G401.6 (cell line): ENCODE measurements around the gene GRID2IP.

ENCODE experiments used
- FAIRE-seq: peaks from 2 replicates; lab custom pipeline; 2012; peaks lifted over from hg19 to GRCh38; lab: Jason Lieb, UNC

GRID2IP gene

DNA sequence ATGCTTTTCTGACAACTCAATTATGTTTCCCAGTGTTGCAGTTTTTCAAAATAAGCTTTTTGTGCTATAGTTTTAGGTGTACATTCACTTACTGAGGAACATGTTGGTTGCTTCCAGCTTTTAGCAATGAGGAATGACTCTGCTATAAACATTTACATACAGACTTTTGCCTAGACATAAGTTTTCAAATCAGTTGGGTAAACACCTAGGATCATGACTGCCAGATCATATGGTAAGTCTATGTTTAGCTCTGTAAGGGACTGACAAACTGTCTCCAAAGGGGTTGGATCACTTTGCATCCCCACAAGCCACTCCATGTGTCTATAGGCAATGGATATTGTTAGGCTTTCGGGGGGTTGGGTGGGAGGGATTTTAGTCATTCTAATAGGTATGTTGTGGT lies 10.8 kb upstream of the GRID2IP start:
- no peak for FAIRE-seq

- FAIRE-seq, result no peak
Observed at GRCh38 chr7:6559896-6560295, 8.6 kb upstream of the GRID2IP start.

DNA sequence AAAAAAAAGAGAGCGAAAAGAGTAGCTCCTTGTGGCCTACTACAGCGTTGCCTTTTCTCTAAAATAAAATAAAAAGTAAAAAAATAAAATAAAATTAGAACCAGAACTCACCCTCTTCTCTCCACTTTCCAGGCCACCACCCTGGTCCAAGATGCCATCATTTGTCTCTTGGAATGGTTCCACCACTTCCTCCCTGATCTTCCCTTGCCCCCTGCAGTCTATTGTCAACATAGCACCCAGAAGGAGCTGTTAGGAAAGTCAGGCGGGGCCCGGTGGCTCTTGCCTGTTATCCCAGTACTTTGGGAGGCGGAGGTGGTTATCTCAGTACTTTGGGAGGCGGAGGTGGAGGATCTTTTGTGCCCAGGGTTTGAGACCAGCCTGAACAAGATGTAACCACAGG lies 7.6 kb upstream of the GRID2IP start:
- no peak for FAIRE-seq

DNA sequence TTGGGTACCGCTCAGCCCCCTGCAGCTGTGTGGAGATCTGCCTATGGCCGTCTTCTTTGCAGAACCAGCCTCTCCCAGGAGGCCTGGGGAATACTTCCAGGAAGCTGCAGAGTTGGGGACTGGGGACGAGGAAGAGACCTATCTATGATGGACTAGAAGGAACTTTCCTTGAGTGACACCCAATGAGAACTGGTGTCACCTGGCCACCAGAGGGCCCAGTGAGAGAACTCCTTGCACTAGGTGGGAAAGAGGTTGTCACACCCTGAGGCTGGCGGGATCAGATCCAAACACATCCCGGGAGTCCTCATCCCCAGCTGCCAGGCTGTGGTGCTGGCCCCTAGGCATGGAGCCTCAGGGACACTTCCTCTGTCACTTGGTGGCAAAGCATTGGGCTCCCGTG lies 4.9 kb upstream of the GRID2IP start:
- no peak for FAIRE-seq

DNA sequence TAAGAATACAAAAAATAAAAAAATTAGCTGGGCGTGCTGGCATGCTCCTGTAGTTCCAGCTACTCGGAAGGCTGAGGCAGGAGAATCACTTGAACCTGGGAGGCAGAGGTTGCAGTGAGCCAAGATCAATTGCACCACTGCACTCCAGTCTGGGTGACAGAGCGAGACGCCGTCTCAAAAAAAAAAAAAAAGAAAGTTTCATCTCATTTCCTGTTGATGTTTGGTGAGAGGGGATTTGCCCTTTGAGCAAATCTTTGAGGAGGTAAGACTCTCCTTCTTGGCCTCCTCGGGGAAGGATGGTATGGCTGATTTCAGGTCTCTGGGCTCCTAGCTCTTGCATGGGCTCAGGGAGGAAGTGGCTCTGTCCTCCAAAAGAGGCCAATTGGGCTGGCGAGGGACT lies 3.6 kb upstream of the GRID2IP start:
- no peak for FAIRE-seq

- no peak for FAIRE-seq
Observed at GRCh38 chr7:6553448-6554044, 2.3 kb upstream of the GRID2IP start.

- FAIRE-seq, result no peak
Observed at GRCh38 chr7:6547400-6547799, 3.9 kb downstream of the GRID2IP start.

DNA sequence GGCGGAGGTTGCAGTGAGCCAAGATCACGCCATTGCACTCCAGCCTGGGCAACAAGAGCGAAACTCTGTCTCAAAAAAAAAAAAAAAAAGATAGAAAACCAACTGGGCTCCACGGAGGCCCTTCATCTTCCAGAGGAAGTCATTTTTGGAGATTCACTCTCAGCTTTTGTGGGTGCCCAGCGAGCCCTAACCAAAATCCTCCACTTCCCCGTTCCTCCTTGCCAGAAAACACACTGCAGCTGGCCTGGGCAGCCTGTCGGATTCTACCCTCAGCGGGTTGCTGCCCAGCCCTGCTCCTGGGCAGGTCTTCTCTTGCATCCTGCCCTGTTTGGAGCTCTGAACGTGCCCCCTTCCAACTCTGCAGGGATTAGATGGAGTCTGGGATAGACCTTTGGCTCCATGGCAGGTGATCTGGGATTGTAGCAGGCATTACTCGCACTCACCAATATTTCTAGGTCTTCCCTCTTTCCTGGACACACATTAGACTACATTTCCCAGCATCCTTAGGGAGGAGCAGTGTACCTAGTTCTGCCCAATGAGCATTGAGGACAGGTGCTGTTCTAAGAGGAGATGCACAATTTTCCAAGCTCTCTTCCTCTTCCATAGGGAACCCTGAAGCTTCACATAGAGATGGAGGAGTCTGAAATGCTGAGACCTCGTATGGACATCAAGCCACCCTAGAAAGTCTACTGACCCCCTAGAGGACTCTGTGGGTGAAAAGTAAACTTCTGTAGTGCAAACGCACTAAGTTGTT lies 4.6 kb downstream of the GRID2IP start:
- FAIRE-seq, result no peak

DNA sequence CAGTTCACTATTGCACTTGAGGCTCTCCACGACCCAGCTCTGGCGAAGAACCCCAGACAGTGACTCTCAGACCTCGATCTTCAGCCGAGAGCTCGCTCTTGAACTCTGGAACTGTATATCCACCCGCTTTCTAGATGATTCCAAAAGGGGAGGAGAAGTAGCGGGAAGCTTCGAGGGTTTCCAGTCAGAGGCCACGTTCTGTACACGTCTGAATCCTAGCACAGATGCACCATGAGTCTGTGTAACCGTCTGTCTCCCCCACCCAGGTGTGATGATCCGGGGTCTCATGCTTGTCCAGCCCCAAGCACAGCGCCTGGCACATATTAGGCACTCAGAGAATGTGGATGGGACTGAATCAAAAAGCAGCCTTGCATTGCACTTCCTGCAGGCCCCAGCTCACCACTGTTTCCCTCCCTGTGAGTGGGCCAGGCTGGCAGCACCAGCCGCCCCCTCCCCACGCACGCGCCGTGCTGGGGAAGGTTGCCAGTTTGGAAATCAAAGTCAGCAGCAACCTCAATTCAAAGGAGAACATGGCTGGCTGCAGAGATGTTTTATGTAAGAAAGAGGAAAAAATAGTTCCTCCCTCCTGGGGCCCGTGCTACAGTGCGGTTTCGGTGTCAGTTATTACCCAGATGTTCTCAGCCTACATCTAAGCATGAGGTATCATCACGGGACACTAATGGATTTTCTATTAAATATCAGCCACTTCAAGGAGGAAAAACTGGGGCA lies 5.7 kb downstream of the GRID2IP start:
- FAIRE-seq, result no peak

GRCh38 chr7:6542368-6542767 lies 8.9 kb downstream of the GRID2IP start:
- FAIRE-seq, result no peak

GRCh38 chr7:6536262-6537260 lies 14.7 kb downstream of the GRID2IP start:
- FAIRE-seq, result no peak

DNA sequence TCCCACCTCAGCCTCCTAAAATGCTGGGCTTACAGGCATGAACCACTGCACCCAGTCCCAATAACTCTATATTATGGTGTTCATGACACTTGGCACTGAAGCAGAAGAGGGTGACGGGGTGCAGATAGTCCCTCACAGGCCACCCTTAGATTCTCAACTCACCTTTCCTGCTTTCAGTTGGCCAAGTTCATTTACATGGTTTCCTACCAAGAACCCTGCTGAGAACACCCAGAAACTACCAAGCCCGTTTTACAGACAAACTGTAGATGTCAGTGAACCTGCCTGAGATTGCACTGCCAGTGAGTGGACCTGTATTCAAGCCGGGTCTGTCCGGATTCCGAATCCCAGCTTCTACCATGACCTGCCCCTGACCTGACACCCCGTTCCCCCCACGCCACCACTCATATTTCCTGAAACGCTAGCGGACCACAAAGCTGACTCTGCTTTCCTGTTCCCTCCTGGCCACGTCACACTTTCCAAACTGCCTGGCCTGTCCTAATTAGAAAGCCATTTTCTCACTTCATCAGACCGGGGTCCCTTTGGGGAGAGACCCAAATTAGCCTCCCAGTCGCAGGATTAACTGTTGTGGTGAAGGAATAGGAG lies 17.3 kb downstream of the GRID2IP start:
- FAIRE-seq, result no peak

DNA sequence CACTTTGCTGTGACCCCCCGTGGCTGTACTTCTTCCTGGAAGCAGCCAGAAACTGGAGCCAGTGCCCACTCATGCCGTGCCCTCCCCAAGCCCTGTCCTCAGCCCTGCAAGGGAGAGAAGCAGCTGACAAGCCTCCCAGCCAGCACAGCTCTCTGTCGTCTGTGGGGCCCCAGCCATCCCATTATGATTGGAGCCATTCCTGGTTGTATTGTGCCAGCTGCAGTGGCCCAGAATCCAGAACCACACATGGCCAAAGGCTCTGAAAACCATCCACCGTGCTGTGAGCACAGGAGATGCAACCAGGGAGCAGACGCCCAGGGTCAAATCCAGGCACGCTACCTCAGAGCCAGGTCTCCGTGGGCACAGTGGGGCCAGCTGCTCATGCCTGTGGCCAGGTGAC lies 18.7 kb downstream of the GRID2IP start:
- no peak for FAIRE-seq

GRCh38 chr7:6531492-6532279 lies 19.6 kb downstream of the GRID2IP start:
- FAIRE-seq, result no peak

DNA sequence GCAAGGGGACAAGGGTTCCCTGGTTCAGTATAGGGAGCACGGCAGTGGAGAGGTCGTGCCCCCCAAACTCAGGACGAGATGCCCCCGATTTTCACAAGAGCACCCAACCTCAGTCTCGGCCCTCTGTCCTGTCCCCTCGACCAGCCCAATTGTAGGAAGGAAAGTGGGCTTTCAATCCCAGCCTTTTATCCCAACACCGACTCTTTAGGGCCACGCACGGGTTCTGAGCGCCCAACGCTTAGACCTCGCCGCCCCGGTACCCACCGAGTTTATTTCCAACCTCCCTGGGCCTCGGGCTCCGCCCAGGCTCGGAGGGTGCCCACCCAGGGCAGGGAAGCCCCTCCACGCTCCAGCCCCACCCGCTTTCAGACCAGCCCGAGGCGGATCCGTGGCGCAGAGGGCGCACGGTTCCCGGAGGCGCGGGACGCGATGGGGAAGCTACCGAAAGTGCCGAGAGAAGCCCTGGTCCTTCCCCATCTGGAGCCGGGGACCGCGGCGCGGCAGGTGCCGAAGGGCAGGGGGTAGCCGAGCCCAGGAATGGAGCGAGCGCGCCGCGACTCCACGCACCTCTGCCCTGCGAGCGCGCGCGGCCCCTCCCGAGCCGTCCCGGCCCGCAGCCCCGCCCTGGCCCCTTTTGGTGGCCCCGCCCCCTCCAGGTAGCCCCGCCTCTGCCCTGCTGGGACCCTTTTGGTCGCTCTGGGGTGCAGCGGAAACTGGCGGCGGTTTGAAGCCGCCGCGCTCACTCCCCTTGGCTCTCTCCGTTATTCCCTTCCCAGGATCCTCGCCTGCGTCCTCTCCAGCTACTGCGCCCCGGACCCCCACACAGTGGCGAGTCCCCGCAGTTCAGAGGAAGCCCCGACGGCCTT lies 20.4 kb downstream of the GRID2IP start:
- FAIRE-seq, result no peak

GRCh38 chr7:6529643-6530042 lies 21.6 kb downstream of the GRID2IP start:
- no peak for FAIRE-seq

- FAIRE-seq, result no peak
Observed at GRCh38 chr7:6528401-6529130, 22.7 kb downstream of the GRID2IP start.

- FAIRE-seq, result no peak
Observed at GRCh38 chr7:6526997-6527378, 24.3 kb downstream of the GRID2IP start.
